Loucy (cell line): Measurements from ENCODE around the gene DAG1.

Experiments used
- CTCF ChIP-seq: fragments of 200-600 bp; sonication (generic); conservative IDR thresholded peaks from 2 replicates; pipeline ENCODE4 v1.5.1; 2014; ENCODE audit warnings: mild to moderate bottlenecking, antibody characterized with exemption, low read length
- EZH2phosphoT487 ChIP-seq: fragments of 200-600 bp; IDR thresholded peaks from 2 replicates; pipeline ENCODE4 v1.6.1; 2018; ENCODE audit warnings: antibody characterized with exemption, mild to moderate bottlenecking, moderate library complexity, borderline replicate concordance

- TF ChIP-seq CTCF (no peak), EZH2phosphoT487 (no peak)
Measured at GRCh38 chr3:49500732-49501609, 30.9 kb downstream of the DAG1 start.
